SK-N-SH (cell line): ENCODE results near the gene SAMM50.

Source experiments
- JUND ChIP-seq: IDR thresholded peaks from 2 replicates; pipeline ENCODE4 v1.4.0; 2012
- POLR2AphosphoS5 ChIP-seq: IDR thresholded peaks from 2 replicates; pipeline ENCODE4 v1.6.1; 2012; ENCODE audit warnings: low read depth, low read length
- TF ChIP-seq, protein P1 (sequence below): IDR thresholded peaks from 2 replicates; pipeline ENCODE4 v1.4.0; 2012; ENCODE audit warnings: low read depth
- TF ChIP-seq, protein P2 (sequence below): fragments of 200-600 bp; sonication (generic); IDR thresholded peaks from 2 replicates; pipeline ENCODE4 v1.6.1; 2017; ENCODE audit warnings: antibody characterized with exemption, mild to moderate bottlenecking, moderate library complexity

DNA sequence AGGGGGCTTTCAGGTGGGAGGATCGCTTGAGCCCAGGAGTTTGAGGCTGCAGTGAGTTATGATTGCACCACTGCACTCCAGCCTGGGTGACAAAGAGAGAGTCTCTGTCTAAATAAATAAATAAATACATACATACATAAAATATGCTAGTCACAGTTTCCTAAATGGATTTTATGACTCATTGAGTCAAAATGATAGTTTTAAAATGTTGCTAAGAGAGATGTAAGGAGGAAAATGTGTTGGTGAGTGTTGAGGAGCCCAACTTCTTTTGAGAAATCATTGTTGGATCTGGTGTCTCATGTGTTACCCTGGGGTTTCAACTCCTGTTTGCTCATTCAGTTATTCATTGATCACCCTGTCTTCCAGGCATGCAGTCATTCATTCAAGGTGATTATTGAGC lies 89.9 kb downstream of the SAMM50 start:
- TF ChIP-seq, protein P1, sequence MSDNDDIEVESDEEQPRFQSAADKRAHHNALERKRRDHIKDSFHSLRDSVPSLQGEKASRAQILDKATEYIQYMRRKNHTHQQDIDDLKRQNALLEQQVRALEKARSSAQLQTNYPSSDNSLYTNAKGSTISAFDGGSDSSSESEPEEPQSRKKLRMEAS = no peak
- TF ChIP-seq POLR2AphosphoS5 (no peak), JUND (no peak)
- TF ChIP-seq, protein P2, sequence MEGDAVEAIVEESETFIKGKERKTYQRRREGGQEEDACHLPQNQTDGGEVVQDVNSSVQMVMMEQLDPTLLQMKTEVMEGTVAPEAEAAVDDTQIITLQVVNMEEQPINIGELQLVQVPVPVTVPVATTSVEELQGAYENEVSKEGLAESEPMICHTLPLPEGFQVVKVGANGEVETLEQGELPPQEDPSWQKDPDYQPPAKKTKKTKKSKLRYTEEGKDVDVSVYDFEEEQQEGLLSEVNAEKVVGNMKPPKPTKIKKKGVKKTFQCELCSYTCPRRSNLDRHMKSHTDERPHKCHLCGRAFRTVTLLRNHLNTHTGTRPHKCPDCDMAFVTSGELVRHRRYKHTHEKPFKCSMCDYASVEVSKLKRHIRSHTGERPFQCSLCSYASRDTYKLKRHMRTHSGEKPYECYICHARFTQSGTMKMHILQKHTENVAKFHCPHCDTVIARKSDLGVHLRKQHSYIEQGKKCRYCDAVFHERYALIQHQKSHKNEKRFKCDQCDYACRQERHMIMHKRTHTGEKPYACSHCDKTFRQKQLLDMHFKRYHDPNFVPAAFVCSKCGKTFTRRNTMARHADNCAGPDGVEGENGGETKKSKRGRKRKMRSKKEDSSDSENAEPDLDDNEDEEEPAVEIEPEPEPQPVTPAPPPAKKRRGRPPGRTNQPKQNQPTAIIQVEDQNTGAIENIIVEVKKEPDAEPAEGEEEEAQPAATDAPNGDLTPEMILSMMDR = no peak
